Left lung (tissue), 10 donors: ENCODE results near the gene NQO1. TPM values are rescaled to one million over a fixed set of nuclear protein-coding genes. Genes with fewer than 3 reads are reported as not detected.

Source experiments
- ATAC-seq: fragments of 200-7000 bp; cut with Tn5 transposase; one replicate; pipeline ENCODE4 v1.9.1; 2020; ENCODE audit warnings: moderate library complexity
- DNase-seq, 4 donors: peaks; one replicate each; pipeline ENCODE4 v3.0.0-alpha.2; 2013 to 2020
- H3K27ac ChIP-seq, 2 donors: fragments of 200-600 bp; sonication (generic) in 1 of 2; one replicate each; pipeline versions ENCODE4 v1.5.0 to v1.8.0; 2020 to 2021
- H3K27me3 ChIP-seq, 2 donors: fragments of 200-600 bp; sonication (generic) in 1 of 2; one replicate each; pipeline versions ENCODE4 v1.5.0 to v1.8.0; 2020 to 2021
- H3K36me3 ChIP-seq, 2 donors: fragments of 200-600 bp; sonication (generic) in 1 of 2; one replicate each; pipeline versions ENCODE4 v1.5.0 to v1.8.0; 2020 to 2021
- H3K4me1 ChIP-seq, 2 donors: fragments of 200-600 bp; one replicate each; pipeline ENCODE4 v1.8.0; 2021
- H3K4me3 ChIP-seq, 2 donors: fragments of 200-600 bp; sonication (generic) in 1 of 2; one replicate each; pipeline versions ENCODE4 v1.5.0 to v1.8.0; 2020 to 2021; ENCODE audit warnings: mild to moderate bottlenecking in 1 of 2
- H3K9me3 ChIP-seq, 2 donors: fragments of 200-600 bp; sonication (generic) in 1 of 2; one replicate each; pipeline versions ENCODE4 v1.5.0 to v1.8.0; 2020 to 2021
- intact Hi-C, 2 donors: fragments of 100-400 bp; cut with DNase I; formaldehyde crosslinking; loops; one replicate each; pipeline versions ENCODE4 v1.11.2 to v1.14.2; 2022
- polyA plus RNA-seq, 6 donors: library from polyadenylated mRNA; unstranded; fragments of 120-200 nt; gene quantifications; one replicate each; pipeline ENCODE4 v1.2.1, GENCODE V29; 2013; ENCODE audit not compliant: insufficient read length in 6 of 6
- total RNA-seq, 2 donors: library from RNA; stranded (reverse); fragmentation: NEBNext Ultra II Directional; extraction: Animal tissue kit (Norgen Biotek cat#: 25700); gene quantifications; one replicate each; pipeline ENCODE4 v1.2.1, GENCODE V29; 2021
- TF ChIP-seq, protein P1 (sequence below), 2 donors: fragments of 200-600 bp; sonication (generic) in 1 of 2; IDR thresholded peaks; one replicate each; pipeline versions ENCODE4 v1.5.0 to v1.8.0; 2021; ENCODE audit warnings: antibody characterized with exemption in 2 of 2
- donor health status: DM: no; HTN: yes; CAD: no.
- donor health status: DM: no; HTN: no; CAD: no.

Gene NQO1
- total and polyA plus RNA-seq, 8 donors: 9.4 to 78.4 (median 14.2) TPM

DNA sequence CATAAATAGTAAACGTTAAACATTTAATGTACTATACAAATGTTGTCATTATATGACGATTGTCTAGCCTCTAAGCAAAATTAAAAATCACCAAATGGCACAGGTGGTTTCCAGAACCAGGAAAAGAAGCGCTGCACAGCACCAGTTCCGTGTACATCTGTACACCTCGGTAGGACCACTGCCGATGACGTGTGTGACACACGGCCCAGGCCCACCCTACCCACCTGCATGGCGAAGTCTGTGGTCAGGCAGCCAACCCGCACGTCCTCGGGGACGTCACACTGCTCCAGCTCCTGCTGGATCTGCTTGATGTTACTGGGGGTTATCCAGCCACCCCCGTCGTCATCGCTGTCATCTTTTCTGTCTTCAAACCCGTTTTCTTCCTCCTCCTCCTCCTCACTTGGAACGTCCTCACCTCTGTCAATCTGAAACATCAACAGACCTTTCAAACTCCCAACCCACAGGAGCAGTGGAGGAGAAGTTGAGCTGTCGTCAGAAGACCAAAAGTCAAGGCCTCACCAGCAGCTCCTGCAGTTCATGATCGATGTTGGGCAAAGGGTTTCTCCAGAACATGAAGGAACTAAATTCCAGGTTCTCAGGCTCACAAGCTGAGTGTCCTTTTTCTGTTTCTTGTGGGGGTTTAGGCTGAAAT lies 22.5 kb upstream of the NQO1 start:
- DNase-seq: no peak
- intact Hi-C loops: no loop called here
- Histone ChIP-seq H3K9me3 (no peaks in the 10 kb centered on the region), H3K27ac (no peak overlapping the region), H3K4me1 (peaks cover 9 to 18% of the 10 kb centered on the region in 2 donors), H3K27me3 (no peaks in the 10 kb centered on the region), H3K36me3 (peaks cover 0 to 92% of the 10 kb centered on the region in 2 donors), H3K4me3 (no peak overlapping the region)
- ATAC-seq: no peak
- TF ChIP-seq, protein P1, sequence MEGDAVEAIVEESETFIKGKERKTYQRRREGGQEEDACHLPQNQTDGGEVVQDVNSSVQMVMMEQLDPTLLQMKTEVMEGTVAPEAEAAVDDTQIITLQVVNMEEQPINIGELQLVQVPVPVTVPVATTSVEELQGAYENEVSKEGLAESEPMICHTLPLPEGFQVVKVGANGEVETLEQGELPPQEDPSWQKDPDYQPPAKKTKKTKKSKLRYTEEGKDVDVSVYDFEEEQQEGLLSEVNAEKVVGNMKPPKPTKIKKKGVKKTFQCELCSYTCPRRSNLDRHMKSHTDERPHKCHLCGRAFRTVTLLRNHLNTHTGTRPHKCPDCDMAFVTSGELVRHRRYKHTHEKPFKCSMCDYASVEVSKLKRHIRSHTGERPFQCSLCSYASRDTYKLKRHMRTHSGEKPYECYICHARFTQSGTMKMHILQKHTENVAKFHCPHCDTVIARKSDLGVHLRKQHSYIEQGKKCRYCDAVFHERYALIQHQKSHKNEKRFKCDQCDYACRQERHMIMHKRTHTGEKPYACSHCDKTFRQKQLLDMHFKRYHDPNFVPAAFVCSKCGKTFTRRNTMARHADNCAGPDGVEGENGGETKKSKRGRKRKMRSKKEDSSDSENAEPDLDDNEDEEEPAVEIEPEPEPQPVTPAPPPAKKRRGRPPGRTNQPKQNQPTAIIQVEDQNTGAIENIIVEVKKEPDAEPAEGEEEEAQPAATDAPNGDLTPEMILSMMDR (IDR thresholded peaks at IDR 0.05): no peak

DNA sequence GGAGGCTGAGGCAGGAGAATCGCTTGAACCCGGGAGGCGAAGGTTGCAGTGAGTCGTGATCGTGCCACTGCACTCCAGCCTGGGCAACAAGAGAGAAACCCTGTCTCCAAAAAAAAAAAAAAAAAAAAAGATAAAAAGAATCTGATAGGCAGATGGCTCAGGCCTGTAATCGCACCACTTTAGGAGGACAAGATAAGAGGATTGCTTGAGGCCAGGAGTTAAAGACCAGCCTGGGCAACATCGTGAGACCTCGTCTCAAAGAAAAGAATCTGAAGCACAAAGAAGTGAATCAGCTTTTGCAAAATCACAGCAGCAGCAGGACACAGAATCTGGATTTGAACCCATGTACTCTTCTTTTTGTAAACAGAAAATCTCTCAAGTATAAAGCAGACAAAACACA lies 20.8 kb upstream of the NQO1 start:
- intact Hi-C loops: no loop called here
- TF ChIP-seq, protein P1 (IDR thresholded peaks at IDR 0.05): no peak
- Histone ChIP-seq H3K9me3 (no peaks in the 10 kb centered on the region), H3K36me3 (peaks cover 0 to 100% of the 10 kb centered on the region in 2 donors), H3K27me3 (no peaks in the 10 kb centered on the region), H3K27ac (no peak overlapping the region), H3K4me1 (peaks cover 0 to 5% of the 10 kb centered on the region in 2 donors), H3K4me3 (no peak overlapping the region)
- no peak for ATAC-seq
- DNase-seq: no peak

DNA sequence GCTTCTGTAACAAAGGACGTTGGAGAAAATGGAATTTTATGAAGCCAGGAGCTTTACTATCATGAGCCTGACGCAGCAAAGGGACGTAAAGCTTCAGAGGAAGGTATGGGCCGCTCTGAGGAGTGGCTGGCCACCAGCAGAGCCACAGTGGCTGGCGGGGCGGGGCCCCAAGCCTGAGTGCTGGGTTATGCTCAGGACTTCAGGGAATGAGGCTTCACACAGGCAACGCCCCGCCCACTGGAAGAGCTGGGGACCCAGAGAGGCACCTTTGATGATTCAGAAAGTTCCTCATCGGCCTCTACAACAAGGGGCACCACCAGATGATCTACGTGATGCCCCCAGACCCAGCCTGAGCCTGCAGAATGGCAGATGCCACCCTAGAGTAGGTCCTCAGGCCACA lies 19.6 kb upstream of the NQO1 start:
- Histone ChIP-seq H3K27ac (no peak overlapping the region), H3K9me3 (no peaks in the 10 kb centered on the region), H3K27me3 (no peaks in the 10 kb centered on the region), H3K36me3 (peaks cover 0 to 100% of the 10 kb centered on the region in 2 donors), H3K4me1 (peaks cover 0 to 15% of the 10 kb centered on the region in 2 donors), H3K4me3 (no peak overlapping the region)
- intact Hi-C loops: no loop called here
- no peak for ATAC-seq
- no peak for DNase-seq
- TF ChIP-seq, protein P1 (IDR thresholded peaks at IDR 0.05): no peak

DNA sequence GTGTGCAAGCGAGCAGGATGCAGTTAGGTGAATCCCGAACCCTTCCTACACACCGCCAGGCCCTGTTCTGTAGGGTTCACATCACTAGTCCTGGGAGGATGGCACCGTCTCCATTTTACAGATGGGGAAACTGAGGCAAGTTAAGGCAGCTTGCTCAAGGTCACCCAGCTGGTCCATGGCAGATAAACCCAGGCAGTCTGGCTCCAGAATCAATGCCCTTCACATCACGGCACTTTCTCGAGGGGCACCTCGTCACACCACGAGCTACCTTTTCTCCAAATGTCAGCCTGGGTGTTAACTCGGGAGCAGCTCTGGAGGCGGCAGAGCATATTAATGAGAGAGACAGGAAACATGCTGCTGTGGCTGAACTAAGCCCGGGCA lies 18.9 kb upstream of the NQO1 start:
- H3K4me1 ChIP-seq: peaks cover 0 to 15% of the 10 kb centered on the region in 2 donors
- DNase-seq (no peak), ATAC-seq (no peak)
- no peaks in the 10 kb centered on the region for H3K27me3 ChIP-seq
- H3K9me3 ChIP-seq: no peaks in the 10 kb centered on the region
- H3K27ac ChIP-seq: no peak overlapping the region
- H3K4me3 ChIP-seq: no peak overlapping the region
- intact Hi-C loops: no loop called here
- H3K36me3 ChIP-seq: peaks cover 0 to 100% of the 10 kb centered on the region in 2 donors
- TF ChIP-seq, protein P1 (IDR thresholded peaks at IDR 0.05): no peak

DNA sequence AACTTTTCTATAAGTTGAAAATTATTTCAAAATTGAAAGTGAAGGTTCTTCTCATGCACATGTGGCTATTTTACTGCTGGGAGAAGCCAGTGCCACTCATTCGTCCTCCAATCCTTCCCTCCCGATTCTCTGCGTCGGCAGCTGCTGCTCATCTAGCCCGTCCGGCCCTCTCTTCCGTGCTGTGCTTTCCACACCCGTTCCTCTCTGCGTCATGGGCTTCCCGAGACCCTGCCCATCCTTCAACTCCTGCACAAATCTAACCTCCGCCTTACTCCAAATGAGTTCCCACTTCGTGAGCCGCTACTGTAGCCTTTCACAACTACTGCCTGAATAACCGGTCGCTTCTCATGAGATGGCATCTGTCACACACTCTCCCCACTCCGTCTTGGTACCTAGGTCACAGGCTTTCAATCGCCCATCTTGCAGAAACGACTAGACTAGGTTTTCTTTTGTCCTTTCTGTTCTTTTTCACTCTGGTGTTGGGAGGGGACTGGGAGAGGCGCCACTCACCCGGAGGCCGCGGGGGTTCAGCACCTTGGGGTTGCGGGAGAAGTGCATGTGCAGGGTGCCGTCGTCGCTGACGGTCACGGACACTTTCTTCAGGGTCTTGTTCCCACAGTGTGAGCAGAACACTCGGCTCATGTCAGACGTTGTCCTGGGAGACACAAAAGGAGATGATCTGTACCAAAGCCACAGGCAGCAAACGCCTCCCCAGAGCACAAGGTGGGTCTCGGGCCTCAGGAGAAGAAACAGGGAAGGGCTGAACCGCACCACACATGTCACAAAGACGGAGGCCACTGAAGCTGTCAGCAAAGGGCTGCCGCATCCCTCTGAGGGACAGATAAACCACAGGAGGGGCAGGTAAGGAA lies 18.2 kb upstream of the NQO1 start:
- Histone ChIP-seq H3K4me1 (peaks cover 0 to 15% of the 10 kb centered on the region in 2 donors), H3K4me3 (no peak overlapping the region), H3K9me3 (no peaks in the 10 kb centered on the region), H3K27me3 (no peaks in the 10 kb centered on the region), H3K27ac (no peak overlapping the region), H3K36me3 (peaks cover 0 to 100% of the 10 kb centered on the region in 2 donors)
- TF ChIP-seq, protein P1 (IDR thresholded peaks at IDR 0.05): no peak
- intact Hi-C loops: no loop called here
- ATAC-seq: no peak
- DNase-seq: no peak
